H9 (cell line): ENCODE data around the gene FOXO1. TPM values are rescaled to one million over a fixed set of nuclear protein-coding genes. Genes with fewer than 3 reads are reported as not detected.

ENCODE experiments used
- DNase-seq: peaks from one replicate; pipeline ENCODE4 v3.0.0-alpha.2; 2017
- H2AFZ ChIP-seq: one replicate; pipeline ENCODE4 v1.6.1; 2013; ENCODE audit warnings: mild to moderate bottlenecking, low read length, control low read depth, moderate library complexity
- H2AK5ac ChIP-seq: 2 replicates; pipeline ENCODE4 v1.6.1; 2013; ENCODE audit warnings: low read length, control low read depth, mixed read lengths; ENCODE audit not compliant: insufficient read length
- H2BK120ac ChIP-seq: one replicate; pipeline ENCODE4 v1.6.1; 2013; ENCODE audit warnings: low read depth, mild to moderate bottlenecking, low read length, control low read depth, inconsistent platforms; ENCODE audit not compliant: poor library complexity, severe bottlenecking
- H2BK12ac ChIP-seq: 2 replicates; pipeline ENCODE4 v1.6.1; 2013; ENCODE audit warnings: low read length, control low read depth, mixed read lengths, low read depth; ENCODE audit not compliant: insufficient read length
- H2BK15ac ChIP-seq: 2 replicates; pipeline ENCODE4 v1.6.1; 2013; ENCODE audit warnings: low read depth, low read length, control low read depth
- H2BK20ac ChIP-seq: one replicate; pipeline ENCODE4 v1.6.1; 2013; ENCODE audit warnings: low read depth, mild to moderate bottlenecking, low read length, control low read depth, inconsistent platforms; ENCODE audit not compliant: poor library complexity, severe bottlenecking
- H2BK5ac ChIP-seq: 2 replicates; pipeline ENCODE4 v1.6.1; 2013; ENCODE audit warnings: low read length, control low read depth, mixed read lengths; ENCODE audit not compliant: insufficient read length
- H3K14ac ChIP-seq: 2 replicates; pipeline ENCODE4 v1.6.1; 2013; ENCODE audit warnings: low read length, control low read depth; ENCODE audit not compliant: insufficient read depth
- H3K18ac ChIP-seq: 2 replicates; pipeline ENCODE4 v1.6.1; 2013; ENCODE audit warnings: low read depth, mild to moderate bottlenecking, mixed read lengths, low read length, control low read depth; ENCODE audit not compliant: insufficient read length
- H3K23ac ChIP-seq: 2 replicates; pipeline ENCODE4 v1.6.1; 2013; ENCODE audit warnings: low read length, control low read depth, mixed read lengths, low read depth; ENCODE audit not compliant: insufficient read length
- H3K23me2 ChIP-seq: 2 replicates; pipeline ENCODE4 v1.6.1; 2013; ENCODE audit warnings: low read depth, mild to moderate bottlenecking, mixed read lengths, low read length, control low read depth; ENCODE audit not compliant: insufficient read length, poor library complexity, severe bottlenecking
- H3K27ac ChIP-seq: 2 replicates; pipeline ENCODE4 v1.5.1; 2013; ENCODE audit warnings: low read length, control low read depth, mixed read lengths, low read depth; ENCODE audit not compliant: insufficient read length
- H3K27me3 ChIP-seq: 2 replicates; pipeline ENCODE4 v1.6.1; 2013; ENCODE audit warnings: low read length, control low read depth, inconsistent platforms; ENCODE audit not compliant: insufficient read depth
- H3K4ac ChIP-seq: 2 replicates; pipeline ENCODE4 v1.6.1; 2013; ENCODE audit warnings: low read depth, mild to moderate bottlenecking, control low read depth, inconsistent platforms, low read length, moderate library complexity
- H3K4me1 ChIP-seq: 2 replicates; pipeline ENCODE4 v1.6.1; 2013; ENCODE audit warnings: low read length, control low read depth, inconsistent platforms; ENCODE audit not compliant: insufficient read depth
- H3K4me2 ChIP-seq: 2 replicates; pipeline ENCODE4 v1.6.1; 2013; ENCODE audit warnings: low read length, control low read depth, mixed read lengths; ENCODE audit not compliant: insufficient read length, insufficient read depth
- H3K56ac ChIP-seq: 2 replicates; pipeline ENCODE4 v1.6.1; 2013; ENCODE audit warnings: low read depth, mild to moderate bottlenecking, mixed read lengths, low read length, control low read depth; ENCODE audit not compliant: insufficient read length
- H3K79me1 ChIP-seq: 2 replicates; pipeline ENCODE4 v1.6.1; 2013; ENCODE audit warnings: low read depth, mild to moderate bottlenecking, moderate library complexity, low read length, control low read depth, inconsistent platforms; ENCODE audit not compliant: insufficient read depth, poor library complexity, severe bottlenecking
- H3K79me2 ChIP-seq: 2 replicates; pipeline ENCODE4 v1.6.1; 2013; ENCODE audit warnings: low read length, control low read depth, inconsistent platforms; ENCODE audit not compliant: insufficient read depth
- H3K9ac ChIP-seq: 2 replicates; pipeline ENCODE4 v1.6.1; 2013; ENCODE audit warnings: low read length, control low read depth, mixed read lengths; ENCODE audit not compliant: insufficient read length; ENCODE audit errors: extremely low read depth
- H3K9me3 ChIP-seq: one replicate; pipeline ENCODE4 v1.6.1; 2013; ENCODE audit warnings: low read depth, low read length, inconsistent platforms; ENCODE audit not compliant: control insufficient read depth
- H3T11ph ChIP-seq: one replicate; pipeline ENCODE4 v1.6.1; 2013; ENCODE audit warnings: mild to moderate bottlenecking, low read length, control low read depth, inconsistent platforms
- H4K20me1 ChIP-seq: one replicate; pipeline ENCODE4 v1.6.1; 2013; ENCODE audit not compliant: control insufficient read depth, insufficient read length, insufficient read depth
- H4K5ac ChIP-seq: 2 replicates; pipeline ENCODE4 v1.6.1; 2013; ENCODE audit warnings: low read depth, mild to moderate bottlenecking, mixed read lengths, low read length, control low read depth; ENCODE audit not compliant: insufficient read length
- H4K8ac ChIP-seq: replicated peaks from 2 replicates; pipeline ENCODE4 v1.6.1; 2013; ENCODE audit warnings: low read length, control low read depth, mixed read lengths, low read depth; ENCODE audit not compliant: insufficient read length
- H4K91ac ChIP-seq: 2 replicates; pipeline ENCODE4 v1.6.1; 2013; ENCODE audit warnings: low read depth, mild to moderate bottlenecking, moderate library complexity, mixed read lengths, low read length, control low read depth; ENCODE audit not compliant: insufficient read length
- H3K27ac Mint-ChIP-seq, 3 experiments: 2 replicates in 2 of 3; 3 replicates in 1 of 3; pipeline ENCODE4 v1.8.0; 2020 to 2021; ENCODE audit warnings: mixed read lengths in 3 of 3, mild to moderate bottlenecking in 1 of 3, moderate library complexity in 1 of 3
- H3K27me3 Mint-ChIP-seq: 2 replicates; pipeline ENCODE4 v1.8.0; 2021; ENCODE audit warnings: low read depth, mild to moderate bottlenecking, moderate library complexity, mixed read lengths
- H3K36me3 Mint-ChIP-seq, 3 experiments: 2 replicates in 2 of 3; 3 replicates in 1 of 3; pipeline ENCODE4 v1.8.0; 2020 to 2021; ENCODE audit warnings: low read depth in 3 of 3, mixed read lengths in 3 of 3; ENCODE audit not compliant: insufficient read depth in 1 of 3
- H3K4me1 Mint-ChIP-seq, 2 experiments: 2 replicates each; pipeline ENCODE4 v1.8.0; 2020; ENCODE audit warnings: mixed read lengths in 2 of 2
- H3K4me3 Mint-ChIP-seq, 2 experiments: 2 replicates in 1 of 2; 3 replicates in 1 of 2; pipeline ENCODE4 v1.8.0; 2020 to 2021; ENCODE audit warnings: mild to moderate bottlenecking in 2 of 2, mixed read lengths in 2 of 2, moderate library complexity in 1 of 2
- H3K9me3 Mint-ChIP-seq, 2 experiments: 2 replicates in 1 of 2; 3 replicates in 1 of 2; pipeline ENCODE4 v1.8.0; 2020; ENCODE audit warnings: mild to moderate bottlenecking in 2 of 2, mixed read lengths in 2 of 2, moderate library complexity in 1 of 2
- CTCF ChIP-seq: fragments of 200-600 bp; sonication (generic); conservative IDR thresholded peaks from 3 replicates; pipeline ENCODE4 v1.8.0; 2021; ENCODE audit warnings: antibody characterized with exemption, mild to moderate bottlenecking
- WGBS: extraction: QIAGEN DNeasy Blood & Tissue Kit; methylation state at CpG from one replicate; pipeline ENCODE4 v1.1.7; 2013; ENCODE audit warnings: missing lambda C conversion rate, low lambda C conversion rate, mixed read lengths; ENCODE audit not compliant: insufficient read length; ENCODE audit errors: extremely low coverage; 5-methylcytosine and 5-hydroxymethylcytosine counted together
- total RNA-seq: library from RNA; stranded (reverse); gene quantifications from 2 replicates; pipeline ENCODE4 v1.2.1, GENCODE V29; 2021

Gene FOXO1
- total RNA-seq, 1 experiment from 2014 or later = 44.6 TPM

DNA sequence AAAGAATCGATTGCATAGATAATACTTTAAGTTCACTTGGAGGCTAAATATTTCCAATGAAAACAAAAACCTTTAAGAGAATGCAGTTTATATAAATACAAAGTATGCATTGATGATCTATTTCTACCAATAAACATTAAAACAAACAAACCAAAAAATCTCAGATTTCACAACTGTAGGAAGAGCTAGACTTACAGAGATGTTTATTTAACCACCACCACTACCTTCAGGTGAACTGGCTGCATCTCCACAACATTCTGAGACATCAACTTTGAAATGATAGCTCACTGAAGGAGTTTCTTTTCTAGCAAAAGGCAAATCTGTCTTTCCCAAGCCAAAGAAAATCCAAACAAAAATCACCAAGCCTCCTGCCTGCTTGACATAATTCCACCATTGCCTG is 44.2 kb downstream of the FOXO1 start:
- H3K4me2 ChIP-seq = no peak overlapping the region
- H3K27me3 Mint-ChIP-seq = no peaks in the 10 kb centered on the region
- no peak overlapping the region for H4K5ac ChIP-seq
- H2BK5ac ChIP-seq = no peak overlapping the region
- H2BK12ac ChIP-seq = no peak overlapping the region
- H3K9ac ChIP-seq = no peak overlapping the region
- H2BK20ac ChIP-seq = no peak overlapping the region
- no peaks in the 10 kb centered on the region for H3K9me3 ChIP-seq
- peaks cover 63 to 74% of the 10 kb centered on the region in 2 experiments for H3K4me1 Mint-ChIP-seq
- no peak overlapping the region for H2AK5ac ChIP-seq
- no peak overlapping the region for H2BK120ac ChIP-seq
- H3K18ac ChIP-seq = no peak overlapping the region
- peaks cover 0 to 4% (median 0%) of the 10 kb centered on the region in 3 experiments; a peak in 3 of 7 replicates for H3K36me3 Mint-ChIP-seq
- H3K27ac Mint-ChIP-seq = peak overlapping the region in 2 of 3 experiments; percentile 2 to 45; a peak in 1 of 7 replicates
- H3K4me3 Mint-ChIP-seq = no peak overlapping the region
- H3K27ac ChIP-seq = no peak overlapping the region
- peaks cover 14% of the 10 kb centered on the region for H3K79me1 ChIP-seq
- peaks cover 53% of the 10 kb centered on the region; the same call in 1 of the 2 replicates for H3K79me2 ChIP-seq
- no peaks in the 10 kb centered on the region for H3K9me3 Mint-ChIP-seq
- no peak overlapping the region for H4K91ac ChIP-seq
- H2AFZ ChIP-seq = no peak overlapping the region
- H3K23ac ChIP-seq = no peak overlapping the region
- H3K27me3 ChIP-seq = no peaks in the 10 kb centered on the region
- H3K4me1 ChIP-seq = peaks cover 11% of the 10 kb centered on the region; the same call in 1 of the 2 replicates
- no peak overlapping the region for H3K4ac ChIP-seq
- no CpG with 5 or more reads among the region's 1 CpG for WGBS
- H3K56ac ChIP-seq = no peak overlapping the region
- no peak overlapping the region for H3K14ac ChIP-seq
- H3T11ph ChIP-seq = no peak overlapping the region
- no peak overlapping the region for H4K8ac ChIP-seq
- TF ChIP-seq CTCF = no peak
- no peak for DNase-seq
- H4K20me1 ChIP-seq = no peaks in the 10 kb centered on the region
- H2BK15ac ChIP-seq = no peak overlapping the region
- no peaks in the 10 kb centered on the region for H3K23me2 ChIP-seq
